BE2C (cell line): Measurements from ENCODE around the gene AGPAT3.
"Not testable (repeated sequence)": the region's sequence is repeated elsewhere in the genome, so short reads cannot be mapped to it uniquely, and the experiment has no call there.

Source experiments
- DNase-seq: peaks from one replicate; pipeline ENCODE4 v3.0.0-alpha.2; 2020
- H3K27me3 ChIP-seq: fragments of 250-450 bp; sonication (Bioruptor Pico); 2 replicates; pipeline ENCODE4 v1.5.1; 2020; ENCODE audit warnings: mild to moderate bottlenecking
- H3K36me3 ChIP-seq: fragments of 250-450 bp; sonication (Bioruptor Pico); 2 replicates; pipeline ENCODE4 v1.5.1; 2020; ENCODE audit warnings: mild to moderate bottlenecking
- H3K4me1 ChIP-seq: fragments of 250-450 bp; sonication (Bioruptor Pico); 2 replicates; pipeline ENCODE4 v1.5.1; 2020
- H3K4me3 ChIP-seq: 2 replicates; pipeline ENCODE4 v1.5.1; 2011; ENCODE audit warnings: low read depth, low read length
- H3K9me3 ChIP-seq: fragments of 250-450 bp; sonication (Bioruptor Pico); 2 replicates; pipeline ENCODE4 v1.5.1; 2020
- TF ChIP-seq, protein P1 (sequence below): IDR thresholded peaks from 2 replicates; pipeline ENCODE4 v1.5.1; 2012; ENCODE audit warnings: mild to moderate bottlenecking, low read depth, low read length

Gene AGPAT3

DNA sequence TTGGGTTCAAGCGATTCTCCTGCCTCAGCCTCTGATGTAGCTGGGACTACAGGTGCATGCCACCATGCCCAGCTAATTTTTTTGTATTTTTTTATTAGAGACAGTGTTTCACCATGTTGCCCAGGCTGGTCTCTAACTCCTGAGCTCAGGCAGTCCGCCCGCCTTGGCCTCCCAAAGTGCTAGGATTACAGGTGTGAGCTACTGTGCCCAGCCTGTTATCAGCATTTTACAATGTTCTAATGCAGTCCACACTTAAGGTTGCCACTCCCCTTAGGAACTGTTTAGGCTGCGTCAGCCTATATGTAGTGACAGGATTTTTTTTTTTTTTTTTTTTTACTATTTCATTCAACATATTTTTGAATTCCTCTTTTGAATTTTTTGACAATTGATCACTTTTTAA, 30.2 kb downstream of the AGPAT3 start:
- H3K9me3 ChIP-seq, result no peaks in the 10 kb centered on the region
- no peaks in the 10 kb centered on the region; the same call in 1 of the 2 replicates for H3K36me3 ChIP-seq
- no peaks in the 10 kb centered on the region for H3K27me3 ChIP-seq
- TF ChIP-seq, protein P1, sequence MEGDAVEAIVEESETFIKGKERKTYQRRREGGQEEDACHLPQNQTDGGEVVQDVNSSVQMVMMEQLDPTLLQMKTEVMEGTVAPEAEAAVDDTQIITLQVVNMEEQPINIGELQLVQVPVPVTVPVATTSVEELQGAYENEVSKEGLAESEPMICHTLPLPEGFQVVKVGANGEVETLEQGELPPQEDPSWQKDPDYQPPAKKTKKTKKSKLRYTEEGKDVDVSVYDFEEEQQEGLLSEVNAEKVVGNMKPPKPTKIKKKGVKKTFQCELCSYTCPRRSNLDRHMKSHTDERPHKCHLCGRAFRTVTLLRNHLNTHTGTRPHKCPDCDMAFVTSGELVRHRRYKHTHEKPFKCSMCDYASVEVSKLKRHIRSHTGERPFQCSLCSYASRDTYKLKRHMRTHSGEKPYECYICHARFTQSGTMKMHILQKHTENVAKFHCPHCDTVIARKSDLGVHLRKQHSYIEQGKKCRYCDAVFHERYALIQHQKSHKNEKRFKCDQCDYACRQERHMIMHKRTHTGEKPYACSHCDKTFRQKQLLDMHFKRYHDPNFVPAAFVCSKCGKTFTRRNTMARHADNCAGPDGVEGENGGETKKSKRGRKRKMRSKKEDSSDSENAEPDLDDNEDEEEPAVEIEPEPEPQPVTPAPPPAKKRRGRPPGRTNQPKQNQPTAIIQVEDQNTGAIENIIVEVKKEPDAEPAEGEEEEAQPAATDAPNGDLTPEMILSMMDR, result no peak
- H3K4me3 ChIP-seq, result no peak overlapping the region
- H3K4me1 ChIP-seq, result no peaks in the 10 kb centered on the region
- no peak for DNase-seq

DNA sequence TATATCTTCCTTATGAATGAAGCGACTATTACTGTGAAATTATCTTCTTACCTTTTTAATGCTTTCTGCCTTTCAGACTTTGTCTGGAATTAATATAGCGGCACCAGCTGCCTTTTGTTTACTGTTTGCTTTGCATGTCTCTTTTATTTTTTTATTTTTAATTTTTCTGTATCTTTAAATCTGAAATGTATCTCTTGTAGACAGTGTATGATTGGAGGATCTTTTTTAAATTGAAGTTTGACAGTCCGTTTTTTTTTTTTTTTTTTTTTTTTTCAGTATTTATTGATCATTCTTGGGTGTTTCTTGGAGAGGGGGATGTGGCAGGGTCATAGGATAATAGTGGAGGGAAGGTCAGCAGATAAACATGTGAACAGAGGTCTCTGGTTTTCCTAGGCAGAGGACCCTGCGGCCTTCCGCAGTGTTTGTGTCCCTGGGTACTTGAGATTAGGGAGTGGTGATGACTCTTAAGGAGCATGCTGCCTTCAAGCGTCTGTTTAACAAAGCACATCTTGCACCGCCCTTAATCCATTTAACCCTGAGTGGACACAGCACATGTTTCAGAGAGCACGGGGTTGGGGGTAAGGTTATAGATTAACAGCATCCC, 31.8 kb downstream of the AGPAT3 start:
- not testable (repeated sequence) for H3K9me3 ChIP-seq, H3K36me3 ChIP-seq, H3K27me3 ChIP-seq, H3K4me1 ChIP-seq, H3K4me3 ChIP-seq, DNase-seq

DNA sequence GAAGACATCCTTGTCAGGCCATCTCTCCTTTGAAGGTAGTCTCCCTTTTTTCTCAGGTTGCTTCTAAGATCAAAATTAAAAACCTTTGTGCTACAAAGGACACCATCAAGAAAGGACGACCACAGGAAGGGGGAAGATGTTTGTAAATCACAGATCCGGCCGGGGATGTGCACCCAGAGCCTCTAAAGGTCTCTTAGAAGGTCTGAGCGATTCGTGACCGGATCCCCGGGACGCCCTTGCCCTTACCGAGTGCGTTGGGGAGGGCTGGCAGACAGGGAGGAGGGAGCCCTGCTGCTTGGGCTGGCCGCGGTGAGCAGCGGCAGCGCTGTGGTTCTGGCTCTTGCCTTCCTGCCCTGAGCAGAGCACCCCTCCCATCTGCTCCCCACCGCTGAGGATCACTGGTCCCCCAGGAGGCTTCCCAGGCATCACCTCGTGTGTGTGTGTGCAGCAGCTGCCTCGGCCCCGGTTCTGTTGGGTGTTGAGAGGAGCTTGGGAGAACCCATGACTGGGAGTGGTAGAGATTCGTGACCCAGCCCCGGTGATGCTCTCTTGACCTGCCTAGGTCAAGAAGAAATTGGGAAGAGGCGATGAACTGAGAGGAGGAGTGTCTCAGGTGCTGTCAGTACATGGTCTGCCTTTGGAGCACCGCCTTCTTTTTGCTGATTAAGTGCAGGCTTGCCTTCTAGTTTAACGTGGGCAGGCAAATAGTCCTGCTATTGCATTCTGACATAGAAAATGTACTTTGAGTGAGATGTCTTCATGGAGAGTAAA, 34.5 kb downstream of the AGPAT3 start:
- H3K36me3 ChIP-seq, result no peaks in the 10 kb centered on the region
- no peaks in the 10 kb centered on the region for H3K27me3 ChIP-seq
- TF ChIP-seq, protein P1, result no peak
- peaks cover 6% of the 10 kb centered on the region; the same call in 1 of the 2 replicates for H3K4me1 ChIP-seq
- DNase-seq, result no peak
- H3K4me3 ChIP-seq, result no peak overlapping the region
- H3K9me3 ChIP-seq, result no peaks in the 10 kb centered on the region

DNA sequence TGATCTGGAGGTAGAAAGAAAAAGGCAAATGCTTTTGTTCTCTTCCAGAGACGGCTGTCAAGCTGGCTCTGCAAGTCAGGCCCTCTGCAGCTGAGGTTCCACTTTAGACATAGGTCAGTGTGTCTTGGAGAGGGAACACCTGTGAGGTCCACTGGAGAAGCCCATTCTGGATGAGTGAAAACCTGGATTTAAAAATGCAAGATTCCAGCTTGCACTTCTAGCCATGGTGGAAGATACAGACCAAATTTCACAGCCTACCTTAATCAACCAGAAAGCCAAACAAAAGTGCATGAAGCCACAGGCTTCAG, 35.0 kb downstream of the AGPAT3 start:
- no peak for DNase-seq
- Histone ChIP-seq H3K4me1 (peaks cover 6% of the 10 kb centered on the region; the same call in 1 of the 2 replicates), H3K9me3 (no peaks in the 10 kb centered on the region), H3K36me3 (no peaks in the 10 kb centered on the region), H3K27me3 (no peaks in the 10 kb centered on the region), H3K4me3 (no peak overlapping the region)
- TF ChIP-seq, protein P1, result no peak

DNA sequence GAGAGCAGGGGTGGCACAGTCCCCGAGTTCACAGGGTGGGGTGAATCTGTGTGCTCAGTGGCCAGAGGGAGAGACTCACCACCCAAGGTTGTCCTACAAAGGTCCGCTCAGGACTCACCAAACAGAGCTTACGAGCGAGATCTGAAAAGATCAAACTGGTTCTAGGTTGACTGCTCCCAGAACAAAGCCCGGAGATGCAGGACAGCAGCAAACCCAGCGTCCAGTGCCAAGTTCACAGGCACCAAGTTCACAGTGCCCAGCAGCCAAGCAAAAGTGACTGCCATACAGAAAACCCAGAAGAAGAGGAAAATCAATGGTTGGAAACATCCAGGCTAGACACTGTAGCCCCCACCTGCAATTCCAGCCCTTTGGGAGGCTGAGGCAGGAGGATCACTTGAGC, 35.7 kb downstream of the AGPAT3 start:
- Histone ChIP-seq H3K4me3 (no peak overlapping the region), H3K27me3 (no peaks in the 10 kb centered on the region), H3K36me3 (no peaks in the 10 kb centered on the region), H3K9me3 (no peaks in the 10 kb centered on the region), H3K4me1 (peaks cover 6% of the 10 kb centered on the region; the same call in 1 of the 2 replicates)
- no peak for DNase-seq
- TF ChIP-seq, protein P1, result no peak

DNA sequence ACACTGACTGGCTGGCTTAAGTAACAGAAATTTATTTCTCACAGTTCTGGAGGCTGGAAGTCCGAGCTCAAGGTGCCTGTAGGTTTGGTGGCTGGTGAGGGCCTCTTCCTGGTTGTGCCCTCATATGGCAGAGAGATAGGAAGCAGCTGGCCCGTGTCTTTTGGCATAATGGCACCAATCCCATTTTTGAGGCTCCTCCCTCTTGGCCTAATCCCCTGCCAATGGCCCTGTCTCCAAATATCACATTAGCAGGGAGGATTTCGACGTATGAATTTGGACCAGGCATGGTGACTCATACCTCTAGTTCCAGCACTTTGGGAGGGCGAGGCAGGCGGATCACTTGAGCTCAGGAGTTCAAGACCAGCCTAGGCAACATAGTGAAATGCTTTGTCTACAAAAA, 37.4 kb downstream of the AGPAT3 start:
- no peak for DNase-seq

More for the DNA sequence above, 37.4 kb downstream of the AGPAT3 start:
- no peaks in the 10 kb centered on the region for H3K9me3 ChIP-seq
- no peaks in the 10 kb centered on the region; the same call in 1 of the 2 replicates for H3K36me3 ChIP-seq
- no peaks in the 10 kb centered on the region for H3K27me3 ChIP-seq
- no peak overlapping the region for H3K4me3 ChIP-seq
- H3K4me1 ChIP-seq, result peaks cover 6% of the 10 kb centered on the region; the same call in 1 of the 2 replicates
- TF ChIP-seq, protein P1, result no peak
